Prostate gland (tissue), 2 donors: ENCODE measurements around the gene CES5A.
"Not testable (repeated sequence)": the region's sequence is repeated elsewhere in the genome, so short reads cannot be mapped to it uniquely, and the experiment has no call there.

ENCODE experiments used
- CTCF ChIP-seq, 4 experiments: fragments of 200-600 bp in 2 of 4; fragments of 450-650 bp in 2 of 4; sonication (generic) in 2 of 4; IDR thresholded peaks; 1 replicate in 3 of 4; 2 replicates in 1 of 4; pipeline ENCODE4 v1.5.1; 2016 to 2019; ENCODE audit warnings: antibody characterized with exemption in 4 of 4, mild to moderate bottlenecking in 2 of 4, moderate library complexity in 2 of 4
- POLR2AphosphoS5 ChIP-seq: sonication (generic); formaldehyde crosslinking; IDR thresholded peaks from one replicate; pipeline ENCODE4 v1.6.1; 2017; ENCODE audit warnings: antibody characterized with exemption

GRCh38 chr16:55816222-55816621 is 59.0 kb downstream of the CES5A start:
- not testable (repeated sequence) for TF ChIP-seq CTCF (IDR thresholded peaks at IDR 0.05); POLR2AphosphoS5
